ENCODE measurements around the gene LIMS2.
A peak's percentile ranks its signal among the peaks of the same experiment; 100 is the strongest.

LIMS2 gene

DNA sequence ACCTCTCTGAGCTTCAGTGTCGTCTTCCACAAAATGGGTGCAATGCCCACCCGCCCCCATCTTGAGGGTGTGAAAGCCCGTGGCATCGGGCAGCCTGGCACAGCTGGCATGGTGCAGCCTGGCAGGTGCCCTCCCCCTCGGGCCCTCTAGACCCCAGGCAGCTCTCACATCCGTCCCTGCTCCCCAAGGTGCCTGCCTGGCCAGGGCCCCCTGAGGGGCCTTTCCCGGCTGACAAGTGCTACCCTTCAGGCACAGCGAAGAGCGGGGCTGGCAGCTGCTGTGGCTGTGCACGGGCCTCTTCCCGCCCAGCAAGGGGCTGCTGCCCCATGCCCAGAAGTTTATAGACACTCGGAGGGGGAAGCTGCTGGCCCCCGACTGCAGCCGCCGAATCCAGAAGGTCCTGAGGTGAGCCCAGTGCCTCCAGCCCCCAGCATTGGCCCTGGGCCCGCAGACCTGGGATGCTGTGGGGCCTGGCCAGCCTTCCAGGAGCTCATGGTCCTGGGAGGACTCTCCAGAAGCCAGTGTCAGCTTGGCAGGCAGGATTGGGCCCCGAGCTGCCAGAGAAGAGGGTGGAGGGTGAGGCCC is 43.2 kb downstream of the LIMS2 start:
- no peak for DNase-seq

GRCh38 chr2:127631541-127631996 is 43.8 kb downstream of the LIMS2 start:
- no peak for DNase-seq

- no peak for DNase-seq
Measured at GRCh38 chr2:127630864-127631540, 44.3 kb downstream of the LIMS2 start.

DNA sequence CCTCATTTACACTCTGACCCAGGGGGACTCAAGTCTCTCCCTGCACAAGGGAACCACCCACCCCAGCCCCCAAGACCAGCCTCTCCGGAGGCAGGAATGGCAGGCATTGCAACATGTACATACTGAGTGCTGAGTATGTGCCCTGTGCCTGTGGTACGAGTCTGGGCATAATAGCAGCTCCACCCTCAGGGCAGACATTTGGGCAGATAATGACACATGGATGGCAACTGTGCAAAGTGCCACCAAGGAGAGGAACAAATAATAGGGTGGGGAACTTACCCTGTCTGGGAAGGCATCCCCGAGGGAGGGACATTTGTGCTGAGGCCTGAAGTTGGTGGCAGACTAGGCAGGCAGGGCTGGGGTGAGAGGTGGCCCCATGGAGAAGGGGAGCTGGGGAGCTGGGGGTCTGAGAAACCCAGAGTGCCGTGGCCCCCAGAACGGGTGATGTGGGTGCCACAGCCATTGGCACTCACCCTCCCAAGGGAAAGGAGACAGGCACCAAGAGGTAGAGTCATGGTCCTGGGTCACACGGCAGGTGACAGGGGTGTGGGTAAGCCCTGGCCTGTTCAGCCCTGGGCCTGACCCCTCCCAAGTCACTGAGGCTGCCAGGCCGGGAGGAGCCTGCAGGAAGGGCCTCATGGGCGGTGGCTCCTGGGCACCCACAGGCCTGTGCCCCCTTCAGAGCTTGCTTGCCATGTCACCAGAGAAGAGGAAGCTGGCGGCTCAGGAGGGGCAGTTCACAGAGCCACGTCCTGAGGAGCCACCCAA is 45.0 kb downstream of the LIMS2 start:
- DNase-seq = no peak

DNA sequence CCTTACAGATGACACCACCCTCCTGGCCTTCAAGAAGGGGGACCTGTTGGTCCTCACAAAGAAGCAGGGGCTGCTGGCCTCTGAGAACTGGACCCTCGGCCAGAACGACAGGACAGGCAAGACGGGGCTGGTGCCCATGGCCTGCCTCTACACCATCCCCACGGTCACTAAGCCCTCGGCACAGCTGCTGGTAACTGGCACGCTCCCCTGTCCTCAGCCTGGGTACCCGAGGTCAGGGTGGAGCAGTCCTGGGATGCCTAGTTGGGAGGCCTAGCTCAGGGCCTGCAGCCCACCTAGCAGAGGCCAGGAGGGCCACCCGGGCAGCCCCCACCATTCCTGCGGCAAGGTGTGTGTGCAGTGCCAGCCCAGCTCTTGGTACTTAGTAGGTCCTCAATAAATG is 45.7 kb downstream of the LIMS2 start:
- no peak for DNase-seq

DNA sequence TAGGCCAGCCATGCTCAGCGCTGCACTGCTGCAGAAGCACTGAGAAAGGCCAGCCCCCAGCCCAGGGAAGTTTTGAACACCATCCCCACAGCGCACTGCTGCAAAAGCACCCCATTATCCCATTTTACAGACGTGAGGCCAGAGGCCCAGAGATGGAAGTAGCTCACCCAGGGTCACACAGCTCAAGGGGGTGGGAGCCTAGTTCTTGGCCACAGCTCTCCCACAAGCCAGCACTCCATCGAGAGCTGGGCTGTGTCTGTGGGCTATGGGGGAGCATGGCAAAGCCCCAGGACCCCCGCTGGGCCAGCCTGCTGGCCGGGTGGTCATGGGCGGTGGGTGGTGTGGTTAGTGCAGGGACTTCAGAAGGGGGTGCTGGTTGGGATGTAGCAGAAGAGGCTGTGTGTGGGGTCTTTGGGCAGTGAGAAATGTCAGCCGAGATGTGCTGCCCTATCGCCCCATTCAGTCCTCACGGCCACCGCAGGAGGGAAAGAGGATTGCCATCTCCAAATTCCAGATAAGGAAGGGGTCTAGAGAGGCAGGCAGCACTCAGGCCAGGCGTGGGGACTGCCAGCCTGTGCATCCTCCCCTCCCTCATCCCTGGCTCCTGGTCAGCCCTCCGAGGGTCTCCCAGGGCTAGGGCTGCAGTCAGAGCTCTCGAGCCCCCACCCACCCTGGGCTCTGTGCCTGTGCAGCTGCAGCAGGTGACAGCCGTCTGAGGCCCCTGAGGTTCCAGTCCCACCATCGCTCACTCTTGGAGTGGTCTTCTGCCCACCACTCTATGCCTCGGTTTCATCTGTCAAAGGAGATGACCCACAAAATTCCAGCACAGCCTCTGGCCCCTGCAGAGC is 46.3 kb downstream of the LIMS2 start:
- no peak for DNase-seq

GRCh38 chr2:127627740-127628571 is 47.4 kb downstream of the LIMS2 start:
- no peak for DNase-seq

GRCh38 chr2:127626917-127627739 is 48.2 kb downstream of the LIMS2 start:
- DNase-seq = no peak

DNA sequence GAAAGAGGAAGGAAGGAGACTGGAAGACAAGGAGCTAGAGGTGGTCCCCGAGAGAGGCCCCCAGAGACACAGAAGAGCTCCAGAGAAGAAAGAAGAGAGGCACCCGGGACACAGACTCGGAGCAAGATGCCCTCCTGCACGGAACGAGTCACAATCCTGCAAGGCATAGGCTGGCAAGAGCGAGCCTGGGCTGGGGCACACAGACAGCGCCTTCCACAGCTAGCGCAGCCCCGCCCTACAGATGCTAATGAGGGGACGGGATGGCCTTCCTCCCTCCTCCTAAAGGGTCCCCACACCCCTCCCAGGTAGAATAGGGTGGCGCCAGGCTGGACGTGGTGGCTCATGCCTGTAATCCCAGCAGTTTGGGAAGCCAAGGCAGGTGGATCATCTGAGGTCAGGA is 49.2 kb downstream of the LIMS2 start:
- no peak for DNase-seq

- no peak for DNase-seq
Measured at GRCh38 chr2:127625572-127625951, 49.8 kb downstream of the LIMS2 start.

GRCh38 chr2:127624756-127625571 is 50.4 kb downstream of the LIMS2 start:
- DNase-seq = no peak

- DNase-seq = no peak
Measured at GRCh38 chr2:127624320-127624755, 51.0 kb downstream of the LIMS2 start.

DNA sequence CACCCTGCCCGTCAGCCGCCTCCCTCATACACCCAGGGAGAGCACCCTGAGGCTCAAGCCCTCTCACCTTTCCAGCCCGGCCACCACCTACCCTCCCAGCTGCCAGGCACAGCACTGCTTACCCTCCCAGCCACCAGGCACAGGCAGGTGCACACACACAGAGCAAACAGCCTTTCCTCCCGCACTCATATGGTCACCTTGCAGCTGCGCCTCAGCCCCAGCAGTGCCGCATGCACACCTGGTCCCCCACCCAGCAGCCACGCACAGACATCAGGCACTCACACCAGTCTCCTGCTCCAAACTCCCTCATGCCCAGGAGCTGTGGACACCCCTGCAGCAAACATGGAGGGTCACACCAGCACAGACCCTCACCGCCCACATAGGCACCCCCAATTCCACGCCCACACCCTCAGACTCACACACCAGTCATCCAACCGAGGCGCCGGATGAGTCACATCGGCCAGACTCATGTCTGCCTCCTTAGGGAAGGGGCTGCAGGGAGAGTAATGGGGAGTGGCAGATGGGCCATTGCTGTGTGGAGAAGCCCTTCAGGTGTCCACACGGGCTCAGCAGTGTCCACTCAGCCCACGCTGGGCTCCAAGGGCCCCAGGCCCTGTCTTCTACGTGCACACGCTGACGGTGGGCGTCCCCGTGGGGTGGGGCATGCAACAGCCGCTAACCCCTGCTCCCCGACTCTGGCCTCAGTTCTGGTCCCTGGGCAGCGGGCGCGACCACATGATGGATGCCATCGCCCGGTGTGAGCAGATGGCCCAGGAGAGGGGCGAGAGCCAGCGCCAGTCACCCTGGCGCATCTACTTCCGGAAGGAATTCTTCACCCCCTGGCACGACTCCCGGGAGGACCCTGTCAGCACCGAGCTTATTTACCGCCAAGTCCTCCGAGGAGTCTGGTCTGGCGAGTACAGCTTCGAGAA is 51.7 kb downstream of the LIMS2 start:
- DNase-seq = no peak

- DNase-seq = no peak
Measured at GRCh38 chr2:127622561-127623387, 52.6 kb downstream of the LIMS2 start.

DNA sequence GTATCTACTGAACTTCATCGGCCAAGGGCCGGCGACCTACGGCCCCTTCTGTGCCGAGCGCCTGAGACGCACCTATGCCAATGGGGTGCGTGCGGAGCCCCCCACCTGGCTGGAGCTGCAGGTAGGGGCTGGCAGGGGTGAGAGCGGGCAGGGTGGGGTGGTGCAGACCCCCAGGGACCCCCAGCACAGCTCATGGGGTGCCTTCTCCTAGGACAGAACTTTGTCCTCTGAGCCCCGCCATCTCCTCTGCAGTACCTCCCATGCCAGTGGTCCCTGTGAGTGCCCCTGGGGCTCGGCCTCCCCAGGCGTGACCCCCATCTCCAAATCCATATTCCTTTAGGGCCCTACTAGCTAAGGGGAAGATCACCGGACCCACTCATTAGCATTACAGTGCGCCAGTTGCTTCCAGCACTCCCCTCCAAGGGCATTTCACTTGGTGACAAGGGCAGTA is 53.3 kb downstream of the LIMS2 start:
- no peak for DNase-seq

DNA sequence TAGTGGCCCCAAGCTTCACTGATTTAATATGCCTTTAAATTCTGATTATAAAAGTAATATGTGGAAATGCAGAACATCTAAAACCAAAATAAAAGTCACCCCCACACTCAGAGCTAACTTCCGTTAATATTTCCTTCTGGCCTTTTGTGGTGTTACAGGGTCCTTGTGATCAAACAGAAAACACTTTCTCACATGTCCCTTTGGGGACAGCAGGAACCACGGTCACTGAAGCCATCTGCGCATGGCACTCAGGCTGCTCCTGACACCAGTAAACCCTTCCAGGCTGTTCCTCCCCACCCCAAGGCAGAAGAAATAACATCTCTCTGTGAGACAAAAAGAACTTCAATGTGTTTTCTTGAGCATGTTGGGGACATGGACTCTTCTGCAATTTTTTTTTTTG is 54.5 kb downstream of the LIMS2 start:
- DNase-seq = no peak

DNA sequence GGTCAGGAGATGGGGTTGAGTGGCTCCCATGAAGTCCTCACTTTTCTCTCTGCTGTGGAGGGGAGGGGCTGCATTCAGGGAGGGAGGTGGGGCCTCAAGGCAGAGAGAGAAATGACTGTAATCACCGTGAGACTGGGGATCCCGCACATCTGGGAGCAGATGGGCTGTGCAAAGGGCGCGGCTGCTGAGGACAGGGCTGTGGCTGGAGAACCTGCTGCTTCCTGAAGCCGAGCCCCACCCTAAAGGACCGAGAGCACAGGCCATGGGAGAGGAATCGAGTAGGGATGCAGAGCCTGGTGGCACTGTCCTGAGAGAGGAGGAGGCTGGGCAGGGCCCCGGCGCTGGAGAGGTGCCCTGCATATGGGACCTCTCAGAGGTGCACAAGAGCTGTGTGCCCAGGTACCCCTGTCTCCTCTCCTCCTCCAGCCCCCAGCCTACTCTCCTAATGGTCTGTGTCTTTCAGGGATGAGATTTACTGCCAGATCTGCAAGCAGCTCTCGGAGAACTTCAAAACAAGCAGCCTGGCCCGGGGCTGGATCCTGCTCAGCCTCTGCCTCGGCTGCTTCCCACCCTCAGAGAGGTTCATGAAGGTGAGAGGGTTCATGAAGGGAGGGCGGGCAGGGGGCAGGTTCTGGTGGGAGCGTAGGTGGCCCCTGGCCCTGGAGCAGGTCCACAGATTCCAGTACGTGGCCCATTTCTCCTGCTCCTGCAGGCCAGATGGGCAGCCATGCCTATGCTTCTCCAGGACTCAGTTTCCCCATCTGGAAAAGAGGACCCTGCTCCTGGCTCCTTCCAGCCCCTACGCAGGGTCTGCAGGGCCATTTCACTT is 55.2 kb downstream of the LIMS2 start:
- peak; percentile 19 for DNase-seq
